GM19438 (cell line): ENCODE measurements around the gene OR52K1.
"Not testable (repeated sequence)": the region's sequence is repeated elsewhere in the genome, so short reads cannot be mapped to it uniquely, and the experiment has no call there.

ENCODE experiments used
- ATAC-seq: cut with Tn5 transposase; IDR thresholded peaks from one replicate; pipeline ENCODE4 v1.9.1; 2021; ENCODE audit warnings: low read depth; ENCODE audit not compliant: unreplicated experiment

Gene OR52K1

DNA sequence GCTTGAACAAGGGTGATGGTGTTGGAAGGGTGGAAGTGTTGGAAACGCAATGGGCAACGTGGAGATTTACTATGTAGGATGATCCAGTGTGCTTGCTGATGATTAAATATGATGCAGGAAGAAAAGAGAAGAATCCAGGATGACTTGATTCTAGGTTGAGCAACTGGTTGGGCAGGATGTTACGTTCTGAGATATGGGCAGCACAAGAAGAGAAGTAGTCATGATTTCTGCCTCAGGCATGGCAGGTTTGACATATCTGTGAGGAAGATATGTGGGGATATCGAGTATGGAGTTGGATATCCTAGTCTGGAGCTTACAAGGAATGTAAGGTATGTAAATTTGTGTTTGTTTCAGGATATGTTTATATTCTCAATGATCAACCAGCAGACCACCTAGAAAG is 1.9 kb downstream of the OR52K1 start:
- no peak for ATAC-seq

DNA sequence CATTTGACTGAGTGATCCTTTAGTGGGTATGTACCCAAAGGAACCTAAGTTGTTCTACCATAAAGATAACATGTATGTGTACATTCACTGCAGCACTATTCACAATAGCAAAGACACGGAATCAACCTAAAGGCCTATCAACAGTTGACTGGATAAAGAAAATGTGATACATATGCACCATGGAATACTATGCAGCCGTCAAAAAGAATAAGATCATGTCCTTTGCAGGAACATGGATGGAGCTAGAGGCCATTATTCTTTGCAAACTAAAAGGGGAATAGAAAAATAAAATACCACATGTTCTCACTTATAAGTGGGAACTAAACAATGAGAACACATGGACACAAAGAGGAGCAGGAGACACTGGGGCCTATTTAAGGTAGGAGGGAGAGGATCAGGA is 9.0 kb downstream of the OR52K1 start:
- not testable (repeated sequence) for ATAC-seq

DNA sequence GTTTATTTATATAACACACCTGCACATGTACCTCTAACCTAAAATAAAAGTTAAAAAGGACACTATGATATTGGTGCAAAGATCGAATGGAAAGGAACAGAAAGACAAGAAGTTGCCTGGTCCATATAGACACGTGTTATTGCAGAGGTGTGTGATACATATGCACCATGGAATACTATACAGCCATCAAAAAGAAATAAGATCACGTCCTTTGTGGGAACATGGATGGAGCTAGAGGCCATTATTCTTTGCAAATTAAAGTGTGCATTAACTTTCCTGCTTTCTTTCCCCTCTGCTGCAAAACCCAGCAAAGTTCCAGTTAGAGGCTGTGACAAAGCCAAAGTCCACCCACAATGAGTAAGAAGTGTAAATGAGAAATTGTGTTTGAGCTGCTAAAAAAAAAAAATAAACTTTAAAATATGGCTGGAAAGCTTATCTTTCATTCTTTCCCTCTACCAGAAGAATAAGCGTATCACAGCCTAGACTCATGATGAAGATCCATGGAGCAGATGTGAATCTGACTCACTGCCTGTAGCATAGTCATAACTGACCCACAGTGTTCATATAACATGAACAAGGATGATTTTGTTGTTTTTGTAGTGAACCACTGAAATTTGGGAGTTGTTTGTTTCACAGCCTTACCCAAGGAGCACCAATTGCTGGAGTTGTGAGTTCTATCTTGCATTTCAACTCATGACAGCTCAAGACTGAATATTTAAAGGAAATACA is 9.6 kb downstream of the OR52K1 start:
- ATAC-seq = no peak

DNA sequence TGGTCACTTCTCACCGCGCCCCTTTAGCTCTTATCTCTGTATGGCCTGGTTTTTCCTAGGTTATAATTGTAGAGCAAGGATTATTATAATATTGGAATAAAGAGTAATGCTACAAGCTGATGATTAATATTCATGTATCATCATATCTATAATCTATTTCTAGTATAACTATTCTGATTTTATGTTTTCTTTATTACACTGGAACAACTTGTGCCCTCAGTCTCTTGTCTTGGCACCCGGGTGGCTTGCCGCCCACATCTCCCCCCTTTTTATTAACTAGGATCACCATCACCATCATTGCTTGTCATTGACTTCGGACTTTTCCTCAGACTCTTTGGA is 11.0 kb downstream of the OR52K1 start:
- no peak for ATAC-seq

DNA sequence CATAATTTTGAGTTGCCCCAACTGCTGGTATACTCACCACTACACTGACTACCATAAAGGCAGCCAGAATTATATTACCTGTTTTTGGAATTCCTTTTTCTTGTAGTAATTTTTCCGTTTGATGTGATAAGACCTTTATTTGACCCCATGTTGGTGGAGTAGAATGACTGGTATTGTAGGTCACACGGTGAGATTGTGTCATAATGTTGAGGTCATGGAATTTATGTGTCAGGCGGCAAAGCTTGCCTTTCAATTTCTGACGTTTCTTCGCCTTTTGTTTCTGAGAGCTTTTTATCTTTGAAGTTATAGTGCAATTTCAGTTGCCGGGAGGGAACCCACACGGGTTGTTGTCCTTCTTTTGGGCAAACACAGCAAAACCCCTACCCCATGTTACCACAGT is 13.0 kb downstream of the OR52K1 start:
- no peak for ATAC-seq

DNA sequence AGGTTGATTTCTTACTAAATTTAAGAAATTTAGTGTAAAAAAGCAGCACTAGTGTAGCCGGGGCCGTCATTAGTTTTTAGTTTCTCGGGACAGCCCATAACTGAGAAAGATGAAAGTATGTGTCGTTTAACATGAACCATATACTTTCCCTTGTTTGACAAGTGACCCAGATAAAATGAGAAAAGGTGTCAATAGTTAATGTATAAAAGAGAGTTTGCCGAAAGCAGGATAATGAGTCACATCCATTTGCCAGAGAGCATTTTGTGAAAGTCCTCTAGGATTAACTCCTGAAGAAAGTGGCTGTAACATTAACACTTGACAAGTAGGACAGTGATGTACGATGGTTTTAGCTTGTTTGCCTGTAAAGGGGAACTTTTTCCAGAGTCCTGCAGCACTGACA is 13.5 kb downstream of the OR52K1 start:
- no peak for ATAC-seq

DNA sequence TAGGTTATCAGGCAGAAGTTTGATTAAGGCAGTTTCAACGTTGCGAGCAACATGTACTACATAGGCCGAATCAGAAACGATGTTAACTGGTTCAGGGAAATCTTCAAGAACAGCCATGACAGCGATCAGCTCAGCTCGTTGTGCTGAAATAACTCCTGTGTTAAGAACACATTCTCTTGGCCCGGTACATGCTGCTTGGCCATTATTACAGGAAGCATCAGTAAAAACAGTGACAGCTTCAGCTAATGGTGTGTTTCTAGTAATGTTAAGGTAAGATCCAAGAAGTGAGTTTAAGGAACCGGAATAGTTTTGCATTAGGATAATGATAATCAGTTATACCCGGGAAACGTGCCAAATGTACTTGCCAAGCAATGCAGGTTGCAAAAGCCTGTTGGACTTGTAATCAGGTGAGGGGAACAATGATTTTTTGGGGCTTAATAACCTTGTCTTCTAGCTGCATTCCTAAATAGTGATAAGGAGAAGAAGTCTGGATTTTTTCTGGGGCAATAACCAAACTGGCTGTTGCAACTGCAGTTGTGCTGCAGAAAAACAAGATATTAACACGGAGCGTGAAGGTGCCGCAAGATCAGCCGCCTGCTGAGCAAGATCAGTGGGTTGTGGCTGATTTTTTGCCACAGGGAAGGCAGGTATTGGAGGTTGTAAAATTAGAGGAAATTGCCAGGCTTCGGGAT is 14.3 kb downstream of the OR52K1 start:
- ATAC-seq = no peak

DNA sequence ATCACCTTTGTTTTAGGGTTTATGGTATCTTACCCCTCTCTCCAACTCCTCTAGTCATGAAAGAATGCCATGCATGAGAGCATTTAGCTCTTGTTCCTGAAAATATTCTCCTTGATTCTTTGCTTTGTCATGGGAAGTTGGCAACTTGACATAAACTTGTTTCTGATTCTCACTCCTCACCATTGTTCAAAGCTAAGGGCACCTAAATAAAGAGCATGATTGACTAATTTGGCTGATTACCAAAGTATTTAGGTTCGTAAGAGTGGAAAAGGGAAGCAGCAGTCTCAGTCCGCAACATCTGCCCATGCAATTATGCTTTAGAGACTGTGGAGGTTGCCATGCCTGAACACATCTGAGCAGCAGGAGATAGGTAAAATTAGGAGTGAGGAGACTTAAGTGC is 26.4 kb downstream of the OR52K1 start:
- ATAC-seq = no peak

DNA sequence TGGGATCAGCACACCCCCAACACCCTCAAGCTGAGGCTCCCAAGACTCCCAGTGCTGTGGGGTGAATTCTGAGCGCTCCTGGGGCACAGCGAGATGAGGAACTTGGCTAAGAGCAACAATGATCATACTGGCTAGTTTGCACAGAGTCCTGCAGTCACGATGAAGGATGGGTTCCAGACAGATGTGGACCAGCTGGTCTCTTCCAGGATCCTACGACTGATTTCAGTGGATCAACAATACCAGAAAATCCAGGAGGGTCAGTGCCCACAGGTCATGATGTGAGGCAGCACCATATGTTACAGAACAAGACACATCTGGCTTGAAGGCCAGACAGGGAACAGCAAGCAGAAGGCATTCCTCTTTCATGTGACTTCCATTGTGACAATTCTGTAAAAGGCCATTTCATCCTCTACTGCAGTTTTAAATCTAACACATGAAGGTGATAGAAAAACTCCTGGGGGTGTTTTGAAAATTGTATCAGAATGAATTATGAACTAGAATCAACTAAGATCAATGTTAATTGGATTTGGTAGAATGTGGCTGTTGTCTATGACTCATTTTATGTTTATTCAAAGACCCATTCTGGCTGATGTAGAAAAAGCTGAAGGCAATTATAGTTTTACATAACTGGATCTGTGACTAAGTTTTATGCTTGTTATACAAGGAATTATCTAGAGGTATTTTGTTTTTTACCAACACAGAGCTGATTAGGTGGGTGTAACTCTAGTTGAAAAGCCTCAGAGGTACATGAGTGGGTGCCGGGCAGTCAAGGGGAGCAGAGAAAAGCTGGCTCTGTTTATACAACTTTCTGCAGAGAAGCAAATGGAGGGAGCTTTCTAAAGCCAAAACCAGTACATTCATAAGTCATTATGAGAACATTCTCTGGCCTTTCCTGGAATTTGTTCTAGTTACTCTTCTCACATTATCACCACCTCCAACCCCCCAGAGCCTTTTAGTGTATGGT is 29.1 kb downstream of the OR52K1 start:
- ATAC-seq = no peak

DNA sequence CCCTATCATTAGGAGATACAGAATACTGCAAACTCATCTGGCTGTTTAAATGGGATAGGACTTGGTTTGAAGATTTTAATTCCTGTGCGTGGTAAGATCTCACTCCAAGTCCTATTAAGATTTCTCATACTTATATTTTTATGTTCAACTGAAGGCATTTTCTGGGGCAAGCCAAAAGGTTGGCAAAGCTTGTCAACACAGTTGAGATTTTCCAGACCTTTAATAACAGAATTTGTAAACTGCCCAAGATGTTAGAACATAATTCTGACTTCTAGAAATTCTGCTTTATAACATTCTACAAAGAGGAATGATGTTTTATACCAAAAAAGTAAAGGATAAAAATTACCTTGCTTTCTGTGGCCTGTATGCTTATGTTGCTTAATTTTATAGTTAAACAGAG is 31.8 kb downstream of the OR52K1 start:
- no peak for ATAC-seq

DNA sequence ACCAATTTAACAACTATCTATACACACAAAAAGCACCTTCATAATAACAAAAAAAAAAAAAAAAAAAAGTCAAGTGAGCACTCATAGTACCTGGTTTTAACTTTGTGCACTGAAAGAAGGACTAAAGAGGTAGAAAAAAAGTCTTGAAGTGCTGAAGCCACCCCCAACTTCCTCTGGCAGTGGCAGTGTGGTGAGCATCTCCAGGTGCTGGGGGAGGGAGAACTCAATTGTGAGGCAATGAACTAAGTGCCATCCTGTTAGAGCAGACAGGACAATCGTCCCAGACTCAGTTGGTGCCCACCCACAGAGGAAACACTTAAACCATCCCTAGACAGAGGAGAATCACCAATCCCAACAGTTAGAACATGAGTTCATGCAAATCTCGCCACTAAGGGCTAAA is 39.9 kb downstream of the OR52K1 start:
- ATAC-seq = no peak

DNA sequence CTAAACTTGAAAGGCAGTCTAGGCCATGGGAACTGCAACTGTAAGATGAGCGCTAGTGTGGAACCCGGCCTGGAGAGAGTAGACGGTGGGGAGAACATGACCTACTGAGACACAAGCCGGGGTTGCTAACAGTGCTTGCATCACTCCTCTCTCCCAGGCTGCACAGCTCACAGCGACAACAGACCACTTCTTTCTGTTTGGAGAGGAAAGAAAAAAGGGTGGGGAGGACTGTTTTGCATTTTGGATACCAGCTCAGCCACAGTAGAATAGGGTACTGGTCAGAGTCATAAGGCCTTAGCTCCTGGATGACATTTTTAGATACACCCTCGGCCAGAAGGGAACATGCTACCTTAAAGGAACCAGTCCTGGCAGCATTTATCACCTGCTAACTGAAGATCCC is 40.3 kb downstream of the OR52K1 start:
- ATAC-seq = no peak

DNA sequence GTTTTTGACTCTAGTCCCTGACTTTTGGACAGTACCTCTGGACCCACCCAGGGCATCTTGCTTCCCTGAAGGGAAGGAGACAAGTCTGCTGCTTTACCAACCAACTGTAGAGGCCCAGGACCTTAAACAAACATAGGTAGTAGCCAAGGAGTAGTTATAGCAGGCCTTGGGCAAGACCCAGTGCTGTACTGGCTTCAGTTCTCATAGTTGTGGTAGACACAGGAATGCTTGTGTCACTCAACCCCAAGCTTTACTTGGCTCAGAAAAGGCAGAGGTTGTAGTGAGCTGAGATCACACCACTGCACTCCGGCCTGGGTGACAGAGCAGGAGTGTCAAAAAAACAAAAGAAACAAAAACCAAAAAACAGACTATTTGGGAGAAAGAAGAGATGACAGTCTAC is 41.2 kb downstream of the OR52K1 start:
- no peak for ATAC-seq

DNA sequence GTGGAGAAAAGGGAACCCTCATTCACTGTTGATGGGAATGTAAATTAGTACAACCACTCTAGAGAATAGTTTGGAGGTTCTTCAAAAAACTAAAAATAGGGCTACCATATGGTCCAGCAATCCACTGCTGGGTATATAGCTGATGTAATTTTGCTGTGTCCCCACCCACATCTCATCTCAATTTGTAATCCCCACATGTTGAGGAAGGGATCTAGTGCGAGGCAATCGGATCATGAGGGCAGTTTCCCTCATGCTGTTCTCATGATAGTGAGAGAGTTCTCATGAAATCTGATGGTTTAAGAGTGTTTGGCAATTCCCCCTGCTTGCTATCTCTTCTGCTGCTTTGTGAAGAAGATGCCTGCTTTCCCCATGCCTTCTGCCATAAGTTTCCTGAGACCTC is 45.5 kb downstream of the OR52K1 start:
- no peak for ATAC-seq

DNA sequence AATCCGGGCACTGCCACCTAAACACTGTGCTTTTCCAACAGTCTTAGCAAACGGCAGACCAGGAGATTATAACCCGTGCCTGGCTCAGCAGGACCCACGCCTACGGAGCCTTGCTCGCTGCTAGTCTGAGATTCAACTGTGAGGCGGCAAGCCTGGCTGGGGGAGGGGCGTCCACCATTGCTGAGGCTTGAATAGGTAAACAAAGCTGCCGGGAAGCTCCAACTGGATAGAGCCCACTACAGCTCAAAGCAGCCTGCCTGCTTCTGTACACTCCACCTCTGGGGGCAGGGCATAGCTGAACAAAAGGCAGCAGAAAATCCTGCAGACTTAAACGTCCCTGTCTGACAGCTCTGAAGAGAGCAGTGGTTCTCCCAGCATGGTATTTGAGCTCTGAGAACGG is 49.2 kb downstream of the OR52K1 start:
- ATAC-seq = not testable (repeated sequence)

DNA sequence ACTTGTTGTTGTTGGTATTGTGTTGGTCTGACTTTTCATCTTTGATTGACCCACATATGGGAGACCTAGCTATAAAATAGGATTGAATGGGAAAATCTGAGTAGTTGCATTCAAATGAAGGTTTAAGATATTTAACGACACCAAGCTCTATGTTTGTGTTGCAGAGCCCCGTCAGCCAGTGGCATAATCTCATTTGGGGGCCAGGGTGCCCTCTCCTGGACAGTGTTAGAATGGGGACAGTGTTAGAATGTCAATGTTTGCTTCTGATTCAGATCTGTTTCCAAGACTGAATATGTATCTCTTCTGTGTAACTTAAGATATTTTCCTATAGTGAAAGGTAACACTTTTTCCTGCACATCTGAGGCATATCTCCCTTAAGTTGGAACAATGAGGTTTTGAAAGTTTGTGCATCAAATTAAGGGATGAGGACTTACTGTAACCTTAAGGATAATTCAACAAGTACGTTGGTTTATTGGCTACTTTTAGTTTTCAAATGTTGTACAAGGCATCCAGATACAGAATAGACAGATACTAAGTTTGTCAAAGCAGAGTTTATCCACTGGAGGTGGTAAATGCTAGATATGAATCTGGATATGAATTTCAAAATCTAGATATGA is 57.3 kb downstream of the OR52K1 start:
- ATAC-seq = no peak

DNA sequence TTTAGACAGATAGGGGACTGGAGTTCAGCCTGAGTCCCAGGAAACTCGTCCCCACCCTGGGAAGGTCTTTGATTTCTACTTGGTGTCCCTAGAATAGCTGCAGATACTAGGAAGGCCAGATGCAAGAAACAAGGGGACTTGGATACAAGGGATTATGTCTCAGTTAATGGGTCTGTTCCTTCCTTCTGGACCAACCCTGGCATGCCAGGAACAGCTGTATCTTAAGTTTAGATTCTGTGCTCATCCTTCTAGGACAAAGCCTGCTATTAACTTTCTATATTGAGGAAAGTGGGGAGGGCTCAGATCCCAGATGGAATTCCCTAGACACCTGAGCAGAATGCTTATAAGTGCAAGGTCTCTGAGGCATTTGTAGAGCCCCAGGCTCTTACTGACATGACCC is 58.6 kb downstream of the OR52K1 start:
- ATAC-seq = no peak
